CD4-positive, alpha-beta T cell treated with Interleukin-1 beta for 1 hour (primary cell): ENCODE data around the gene MYO3B.
"Not testable (repeated sequence)": the region's sequence is repeated elsewhere in the genome, so short reads cannot be mapped to it uniquely, and the experiment has no call there.

ENCODE experiments used
- DNase-seq, 2 donors: peaks; one replicate each; pipeline ENCODE4 v3.0.0-alpha.2; 2020 to 2022

MYO3B gene

DNA sequence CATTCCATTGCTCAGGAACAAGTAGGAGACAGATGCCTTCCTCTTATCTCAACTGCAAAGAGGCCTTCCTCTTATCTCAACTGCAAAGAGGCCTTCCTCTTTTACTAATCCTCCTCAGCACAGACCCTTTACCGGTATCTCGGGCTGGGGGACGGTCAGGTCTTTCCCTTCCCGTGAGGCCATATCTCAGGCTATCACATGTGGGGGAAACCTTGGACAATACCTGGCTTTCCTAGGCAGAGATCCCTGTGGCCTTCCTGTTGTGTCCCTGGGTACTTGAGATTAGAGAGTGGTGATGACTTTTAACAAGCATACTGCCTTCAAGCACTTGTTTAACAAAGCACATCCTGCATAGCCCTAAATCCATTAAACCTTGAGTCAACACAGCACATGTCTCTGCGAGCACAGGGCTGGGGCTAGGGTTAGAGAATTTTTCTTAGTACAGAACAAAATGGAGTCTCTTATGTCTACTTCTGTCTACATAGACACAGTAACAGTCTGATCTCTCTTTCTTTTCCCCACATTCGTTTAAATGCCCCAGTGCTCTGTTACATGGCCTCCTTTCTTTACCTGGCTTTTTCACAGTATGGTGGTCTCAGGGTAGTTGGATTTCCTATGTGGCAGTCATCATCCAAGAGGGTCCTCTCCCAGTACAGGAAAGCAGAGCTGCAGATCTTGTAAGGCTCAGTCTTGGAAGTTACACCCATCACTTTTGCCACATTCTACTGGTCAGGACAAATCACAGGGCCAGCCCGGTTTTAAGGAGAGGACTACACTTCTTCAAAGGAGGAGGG lies 86.0 kb downstream of the MYO3B start:
- DNase-seq, result not testable (repeated sequence)

DNA sequence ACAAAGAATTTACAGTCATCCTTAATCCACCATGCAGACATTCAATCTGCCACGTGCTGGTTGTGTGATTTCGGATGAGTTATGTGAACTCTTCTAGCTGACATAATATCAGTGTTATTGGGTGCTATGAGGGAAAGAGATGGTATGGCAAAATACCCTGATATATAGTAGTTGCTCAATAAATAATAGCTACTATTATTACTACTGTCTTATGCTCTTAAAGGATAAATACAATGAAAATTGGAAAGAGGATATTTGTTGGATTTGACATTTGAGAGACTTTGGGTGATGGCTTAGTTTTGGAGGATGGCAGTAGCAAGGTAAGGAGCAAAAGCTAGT lies 86.5 kb downstream of the MYO3B start:
- no peak for DNase-seq

DNA sequence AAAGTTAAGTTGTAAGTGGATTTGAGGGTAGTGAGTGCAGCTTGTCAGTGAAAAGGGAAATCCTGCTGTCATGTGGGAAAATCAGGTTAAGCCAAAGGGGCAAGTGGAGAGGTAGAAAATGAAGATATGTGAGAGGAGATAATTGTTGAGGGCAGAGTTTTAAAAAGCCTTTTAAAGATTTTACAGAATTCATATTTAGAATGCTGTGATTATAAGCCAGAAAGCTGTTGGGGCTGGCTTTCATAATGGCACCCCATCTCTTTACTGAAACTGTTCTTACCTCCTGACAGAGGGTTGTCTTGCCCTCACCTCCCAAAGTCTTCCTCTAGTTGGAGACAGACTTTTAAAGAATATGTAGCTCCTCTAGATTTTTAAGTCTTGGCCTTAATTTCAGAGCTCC lies 86.9 kb downstream of the MYO3B start:
- DNase-seq, result no peak

DNA sequence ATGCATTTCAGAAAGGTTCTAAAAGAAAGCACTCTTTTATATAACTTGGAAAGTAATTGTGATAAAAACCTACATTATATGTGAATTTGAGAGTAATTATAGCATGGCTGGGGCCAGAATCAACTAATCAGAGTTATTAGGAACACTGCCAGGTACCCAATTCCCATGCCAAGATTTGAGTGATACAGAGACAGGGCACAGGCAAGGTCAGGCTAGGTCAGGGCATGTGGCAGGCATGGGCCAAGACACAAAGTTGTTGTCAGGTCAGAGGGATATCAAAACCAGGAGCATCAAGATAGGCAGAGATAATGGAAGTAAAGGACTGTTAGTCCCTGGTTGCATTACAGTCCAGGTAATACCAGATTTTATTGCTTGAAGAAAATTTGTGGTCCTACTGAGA lies 87.4 kb downstream of the MYO3B start:
- DNase-seq, result no peak

DNA sequence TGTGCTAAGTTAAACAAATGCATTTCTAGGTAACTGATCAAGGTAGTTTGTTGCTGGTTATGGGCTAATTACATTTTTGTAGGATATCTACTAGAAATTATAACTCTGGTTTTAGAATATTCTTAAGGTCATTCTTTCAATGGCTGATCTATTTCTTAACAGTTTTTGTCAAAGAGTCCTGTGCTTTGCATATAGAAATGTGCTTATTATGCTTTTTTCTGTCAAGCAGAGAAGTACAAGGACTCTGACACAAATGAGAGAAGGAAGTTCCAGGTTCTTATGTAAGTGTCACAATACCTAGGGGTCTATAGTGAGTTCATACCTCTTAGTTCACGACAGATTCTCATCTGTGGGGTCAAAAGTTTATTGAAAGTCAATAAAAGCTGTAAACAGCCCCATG lies 88.4 kb downstream of the MYO3B start:
- no peak for DNase-seq

DNA sequence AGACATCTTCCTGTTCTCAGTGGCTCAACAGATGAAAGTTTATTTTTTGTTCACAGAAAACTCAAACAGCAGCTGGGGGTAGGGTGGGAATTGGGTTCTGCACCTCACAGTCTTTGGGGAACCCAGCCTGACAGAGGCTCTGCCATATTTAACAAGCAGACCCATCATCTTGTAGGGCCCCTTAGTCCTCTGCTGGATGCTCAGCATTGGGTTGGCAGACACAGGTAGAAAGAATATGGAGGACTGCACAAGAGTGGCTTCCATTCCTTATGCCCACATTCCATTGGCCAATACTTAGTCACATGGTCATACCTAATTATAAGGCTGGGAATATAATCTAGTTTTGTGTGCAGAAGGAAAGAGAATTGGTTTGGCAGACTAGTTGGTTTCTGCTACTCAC lies 89.1 kb downstream of the MYO3B start:
- no peak for DNase-seq

DNA sequence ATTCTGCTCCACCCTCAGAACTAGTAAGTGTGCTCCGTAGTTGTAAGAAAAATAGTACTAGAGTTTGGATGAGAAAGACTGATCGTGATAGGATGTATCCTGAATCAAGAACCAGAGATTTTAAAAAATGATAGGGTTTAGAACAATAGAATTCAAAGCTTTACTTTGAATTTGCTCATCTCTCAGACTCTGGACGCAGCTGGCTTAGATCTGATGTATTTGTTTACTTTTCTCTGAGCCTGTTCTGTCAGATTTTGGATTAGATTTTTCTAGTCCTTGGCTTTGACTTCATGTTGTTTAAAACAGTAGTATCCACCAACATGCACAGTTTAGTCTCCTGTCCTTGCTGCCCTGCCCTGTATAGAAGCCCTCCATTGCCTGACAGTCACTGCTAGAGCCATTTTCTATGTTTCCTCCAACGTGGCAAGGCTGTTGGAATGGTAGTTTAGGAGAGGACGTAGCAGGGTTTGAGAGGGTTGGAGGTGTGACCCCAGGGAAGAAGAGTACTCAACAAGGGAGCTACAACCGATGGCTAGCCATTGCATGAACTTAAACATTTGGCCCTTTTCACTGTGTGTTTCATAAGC lies 92.4 kb downstream of the MYO3B start:
- DNase-seq, result no peak

DNA sequence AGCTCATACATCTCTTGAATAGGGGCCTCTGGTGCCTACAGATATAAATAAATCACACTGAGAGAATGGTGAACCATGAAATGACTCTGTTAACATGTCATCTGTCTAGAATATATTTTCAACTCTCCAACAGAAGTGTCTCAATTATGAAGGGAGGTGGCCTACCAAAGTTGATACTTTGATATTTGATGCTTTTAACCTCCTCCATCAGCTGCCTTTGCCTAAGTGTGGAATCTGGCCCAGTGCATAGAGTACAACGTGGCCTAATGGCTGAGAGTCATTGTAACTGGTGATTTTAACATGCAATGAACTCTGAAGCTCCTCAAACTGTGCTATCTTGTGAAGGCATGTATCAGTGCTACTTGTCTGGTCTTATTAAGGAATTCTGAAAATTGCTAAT lies 93.4 kb downstream of the MYO3B start:
- no peak for DNase-seq

DNA sequence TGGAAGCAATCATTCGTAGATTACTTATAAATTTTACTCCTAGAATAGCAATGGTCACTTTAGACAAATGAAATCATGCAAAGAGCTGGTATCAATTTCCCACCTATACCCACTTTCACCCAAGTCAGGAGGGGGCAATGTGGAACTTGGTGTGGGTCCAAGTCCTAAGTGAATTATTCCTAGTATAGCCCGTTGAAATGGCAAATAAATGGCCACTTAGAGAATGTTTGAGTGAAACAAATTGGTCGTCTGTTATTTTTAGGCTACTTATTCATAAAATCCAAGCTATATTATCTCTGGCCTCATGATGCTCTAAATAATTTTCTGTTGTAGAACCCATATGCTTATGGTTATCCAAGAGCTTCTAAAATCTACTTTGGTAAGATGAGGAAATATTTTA lies 98.1 kb downstream of the MYO3B start:
- no peak for DNase-seq

DNA sequence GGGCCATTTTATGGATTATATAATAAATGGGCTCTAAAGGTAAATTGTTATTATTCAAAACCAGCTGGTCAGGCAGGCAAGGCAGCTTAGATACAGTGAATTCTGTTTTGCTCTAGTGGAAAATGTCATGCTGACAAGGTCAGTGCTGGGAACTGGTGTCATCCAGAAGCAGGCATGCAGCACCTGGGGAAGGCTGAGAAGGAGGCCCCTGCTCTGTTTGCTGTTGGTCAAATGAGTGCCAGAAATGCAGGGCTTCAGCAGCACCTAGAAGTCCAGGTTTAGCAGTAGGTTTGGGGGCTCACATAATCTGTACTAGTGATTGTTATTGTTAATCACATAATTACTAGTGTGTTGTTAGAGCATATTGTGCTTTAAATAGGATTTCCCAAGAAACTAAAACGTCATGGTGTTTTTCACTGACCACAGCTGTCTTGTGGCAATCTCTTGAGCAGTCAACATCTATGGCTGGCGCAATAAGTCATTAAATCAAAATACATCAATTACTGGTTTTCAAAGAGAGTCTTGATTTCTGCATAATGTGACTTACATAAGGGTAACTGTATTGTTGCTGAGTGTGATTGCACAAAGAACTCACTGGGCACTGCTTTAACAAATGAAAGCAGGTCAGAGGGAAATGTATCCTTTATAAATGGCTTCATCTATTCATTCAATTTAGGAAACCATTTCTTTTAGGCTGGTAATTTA lies 99.1 kb downstream of the MYO3B start:
- no peak for DNase-seq

DNA sequence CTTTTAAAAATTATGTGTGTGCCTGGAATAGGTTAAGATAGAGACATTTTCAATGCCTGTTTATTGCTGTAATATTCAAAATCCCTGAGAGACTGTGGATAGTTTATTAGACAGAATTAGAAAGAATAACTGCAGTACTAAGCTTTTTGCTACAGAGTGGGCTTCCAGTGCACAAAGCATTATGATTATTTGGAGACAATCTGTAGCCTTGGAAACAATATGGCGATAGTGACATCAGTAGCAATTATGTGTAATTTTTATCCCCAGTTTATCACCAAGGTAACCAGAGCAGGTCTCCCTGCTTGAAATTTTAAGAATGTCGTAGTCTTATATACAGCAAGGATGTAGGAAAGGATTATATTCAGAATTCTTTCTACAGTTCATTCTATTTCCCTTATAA lies 100.0 kb downstream of the MYO3B start:
- no peak for DNase-seq

DNA sequence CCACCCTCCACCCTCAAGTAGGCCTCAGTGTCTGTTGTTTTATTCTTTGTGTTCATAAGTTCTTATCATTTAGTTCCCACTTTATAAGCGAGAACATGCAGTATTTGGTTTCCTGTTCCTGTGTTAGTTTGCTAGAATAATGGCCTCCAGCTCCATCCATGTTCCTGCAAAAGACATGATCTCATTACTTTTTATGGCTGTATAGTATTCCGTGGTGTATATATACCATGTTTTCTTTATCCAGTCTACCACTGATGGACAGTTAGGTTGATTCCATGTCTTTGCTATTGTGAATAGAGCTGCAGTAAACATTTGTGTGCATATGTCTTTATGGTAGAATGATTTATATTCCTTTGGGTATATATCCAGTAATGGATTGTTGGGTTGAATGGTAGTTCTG lies 101.7 kb downstream of the MYO3B start:
- DNase-seq, result not testable (repeated sequence)

DNA sequence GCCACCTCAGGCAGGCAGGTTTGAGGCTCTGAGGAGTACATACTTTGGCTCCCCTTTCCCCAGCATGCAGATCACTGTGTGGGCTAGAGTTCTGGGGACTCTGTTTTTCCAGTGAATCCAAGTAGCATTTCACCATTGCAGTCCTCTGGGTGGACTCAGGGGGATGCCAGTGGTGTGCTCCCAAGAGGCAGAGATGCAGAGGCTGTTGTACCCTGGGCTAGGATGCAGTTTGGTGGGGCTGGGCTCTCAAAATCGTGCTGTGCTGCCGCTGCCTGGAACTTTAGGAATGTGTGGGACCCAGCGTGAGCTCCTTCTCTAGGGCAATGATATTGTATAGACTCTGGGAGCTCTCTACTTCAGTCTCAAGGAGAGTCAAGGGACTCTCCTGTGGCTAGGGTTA lies 104.9 kb downstream of the MYO3B start:
- DNase-seq, result no peak

DNA sequence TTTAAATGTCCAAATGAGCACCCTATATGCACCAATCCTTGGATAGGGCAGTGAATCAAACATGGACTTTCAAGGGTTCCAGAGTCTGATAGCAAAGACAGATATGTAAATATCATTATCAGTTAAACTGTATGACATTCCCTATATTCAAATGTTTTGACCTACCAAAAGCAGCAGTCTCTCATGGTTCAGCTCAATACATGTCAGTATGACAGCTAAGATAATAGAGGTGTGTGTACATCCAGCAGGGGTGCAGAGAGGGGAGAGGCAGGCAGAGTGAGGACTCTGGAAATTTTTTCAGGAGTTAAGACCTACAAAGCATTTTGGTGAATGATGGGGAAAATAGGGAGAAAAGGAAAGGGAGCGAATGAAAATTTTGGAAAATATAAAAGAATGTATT lies 106.3 kb downstream of the MYO3B start:
- no peak for DNase-seq

DNA sequence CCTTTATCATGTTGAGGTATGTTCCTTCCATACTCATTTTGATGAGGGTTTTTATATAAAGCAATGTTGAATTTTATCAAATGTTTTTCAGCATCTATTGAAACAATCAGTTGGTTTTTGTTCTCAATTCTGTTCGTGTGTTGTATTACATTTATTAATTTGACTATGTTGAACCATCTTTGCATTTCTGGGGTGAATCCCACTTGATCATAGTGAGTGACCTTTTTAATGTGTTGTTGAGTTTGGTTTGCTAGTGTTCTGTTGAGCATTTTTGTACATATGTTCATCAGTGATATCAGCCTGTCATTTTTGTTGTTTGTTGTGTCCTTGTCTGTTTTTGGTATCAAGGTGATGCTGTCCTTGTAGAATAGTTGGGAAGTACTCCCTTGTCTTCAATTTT lies 110.9 kb downstream of the MYO3B start:
- no peak for DNase-seq

DNA sequence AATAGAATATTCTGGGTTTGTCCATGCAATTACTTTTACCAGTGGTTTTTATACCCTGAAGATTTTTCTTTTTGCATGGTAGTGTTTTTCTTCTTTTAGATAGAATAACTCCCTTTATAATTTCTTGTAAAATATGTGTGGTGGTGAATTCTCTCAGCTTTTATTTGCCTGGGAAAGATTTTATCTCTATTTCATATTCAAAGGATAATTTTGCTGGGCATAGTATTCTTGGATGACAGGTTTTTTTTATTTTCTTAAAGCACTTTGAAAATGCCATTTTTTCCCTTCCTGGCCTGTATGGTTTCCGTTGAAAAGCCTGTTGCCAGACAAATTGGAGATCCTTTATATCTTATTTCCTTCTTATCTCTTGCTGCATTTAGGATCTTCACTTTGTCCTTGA lies 113.5 kb downstream of the MYO3B start:
- no peak for DNase-seq

DNA sequence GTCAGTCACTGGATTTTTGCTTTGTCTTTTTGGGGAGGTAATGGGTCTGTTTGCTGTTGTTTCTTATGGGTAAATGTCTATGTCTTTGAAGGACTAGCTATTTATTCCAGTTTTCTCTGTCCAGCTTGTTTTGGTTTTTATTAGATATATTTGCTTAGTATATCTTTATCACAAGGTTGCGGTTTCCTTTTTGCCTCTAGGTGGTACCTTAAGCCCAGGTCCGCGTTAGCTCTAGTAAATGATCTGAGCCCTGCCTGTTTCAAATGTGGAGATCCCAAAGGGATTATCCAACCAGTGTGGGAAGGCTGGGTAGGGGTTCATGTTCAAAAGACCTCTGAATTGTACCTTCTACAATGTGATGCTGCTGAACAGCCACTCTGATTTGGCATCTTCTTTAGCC lies 114.5 kb downstream of the MYO3B start:
- no peak for DNase-seq

DNA sequence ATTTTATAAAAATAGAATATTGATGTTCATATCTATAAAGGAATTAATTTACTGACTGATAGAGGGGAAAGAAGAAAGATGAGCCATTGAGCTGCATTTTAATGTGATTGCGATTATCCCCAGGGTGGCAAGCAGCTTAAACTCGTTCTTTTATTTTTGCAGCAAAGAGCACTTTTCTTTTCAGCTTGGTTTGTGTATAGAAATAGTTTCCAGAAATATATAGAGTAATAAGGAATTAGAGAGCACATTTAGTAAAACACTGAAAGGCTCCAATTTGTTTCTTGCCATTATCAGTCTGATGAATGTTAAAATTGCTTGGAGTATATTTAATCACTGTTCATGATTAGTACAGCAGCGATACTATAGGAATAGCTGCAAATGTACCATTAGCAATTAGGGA lies 119.5 kb downstream of the MYO3B start:
- no peak for DNase-seq

DNA sequence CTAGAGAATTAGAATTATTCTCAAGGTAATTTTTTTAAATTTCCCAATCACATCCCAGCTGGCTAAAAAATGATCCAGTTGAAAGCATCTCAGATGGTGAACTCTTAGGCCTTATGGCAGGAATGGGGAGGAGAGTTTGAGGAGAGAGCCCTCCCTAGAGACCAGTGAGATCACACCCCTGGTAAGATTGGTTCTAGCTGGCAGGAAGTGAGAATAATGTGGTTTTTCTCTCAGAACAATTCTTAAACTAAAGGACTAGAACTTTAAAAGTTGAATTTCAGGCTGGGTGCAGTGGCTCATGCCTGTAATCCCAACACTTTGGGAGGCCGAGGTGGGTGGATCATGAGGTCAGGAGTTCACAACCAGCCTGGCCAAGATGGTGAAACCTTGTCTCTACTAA lies 120.2 kb downstream of the MYO3B start:
- DNase-seq, result no peak

DNA sequence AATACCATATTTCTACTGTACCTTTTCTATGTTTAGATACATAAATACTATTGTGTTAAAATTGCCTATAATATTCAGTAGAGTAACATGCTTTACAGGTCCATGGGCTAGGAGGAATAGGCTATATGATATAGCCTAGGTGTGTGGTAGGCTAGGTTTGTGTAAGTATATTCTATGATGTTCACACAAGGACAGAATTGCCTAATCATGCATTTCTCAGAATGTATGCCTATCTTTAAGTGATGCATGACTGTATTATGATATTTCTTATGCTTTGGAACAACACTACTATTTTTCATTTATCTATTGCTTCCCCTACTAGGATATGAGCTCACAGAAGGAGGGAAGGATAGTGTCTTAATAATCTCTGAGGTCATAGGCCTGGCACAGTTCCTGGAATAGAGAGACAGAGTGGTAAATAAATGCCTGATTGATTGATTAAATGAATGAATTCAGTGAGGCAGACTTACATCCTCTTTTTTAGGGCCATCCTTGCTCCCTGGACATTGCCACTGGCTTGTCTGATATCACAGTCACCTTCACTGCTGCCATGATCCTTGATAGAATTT lies 121.0 kb downstream of the MYO3B start:
- no peak for DNase-seq

DNA sequence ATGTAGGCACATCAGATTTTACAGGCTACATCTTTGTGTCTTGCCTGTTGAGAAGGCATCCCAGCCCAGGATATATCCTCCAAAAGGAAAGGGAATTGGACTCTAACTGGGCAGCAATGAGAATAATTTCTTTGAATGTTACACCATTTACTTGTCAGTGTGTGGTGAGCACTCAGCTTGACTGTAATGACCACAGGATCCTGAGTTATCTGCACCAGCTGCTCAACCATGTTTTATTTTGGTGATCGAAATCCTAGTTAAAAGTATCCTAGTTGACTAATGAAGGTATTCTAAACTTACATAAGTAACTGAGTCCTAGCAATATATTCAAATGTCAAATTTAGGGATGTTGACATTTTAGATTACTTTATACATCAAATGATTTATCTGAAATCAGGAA lies 123.0 kb downstream of the MYO3B start:
- no peak for DNase-seq

DNA sequence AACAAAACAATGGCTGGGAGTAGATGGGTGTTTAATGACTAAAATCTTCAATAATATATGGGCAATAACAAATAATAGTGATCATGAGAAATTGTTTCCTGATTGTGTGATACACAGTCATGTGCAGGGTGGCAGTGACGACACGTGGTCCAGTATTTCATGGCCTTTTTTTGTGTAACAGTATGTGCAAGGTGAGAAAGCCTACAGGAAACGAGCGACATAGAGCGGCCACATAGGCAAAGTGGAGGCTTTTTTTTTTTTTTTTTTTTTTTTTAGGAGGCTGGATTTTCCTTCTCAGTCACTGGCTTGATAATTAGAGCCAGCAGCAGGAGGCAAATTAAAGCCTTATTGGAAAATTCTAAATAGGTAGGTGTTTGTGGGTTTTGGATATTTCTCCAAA lies 123.7 kb downstream of the MYO3B start:
- no peak for DNase-seq

DNA sequence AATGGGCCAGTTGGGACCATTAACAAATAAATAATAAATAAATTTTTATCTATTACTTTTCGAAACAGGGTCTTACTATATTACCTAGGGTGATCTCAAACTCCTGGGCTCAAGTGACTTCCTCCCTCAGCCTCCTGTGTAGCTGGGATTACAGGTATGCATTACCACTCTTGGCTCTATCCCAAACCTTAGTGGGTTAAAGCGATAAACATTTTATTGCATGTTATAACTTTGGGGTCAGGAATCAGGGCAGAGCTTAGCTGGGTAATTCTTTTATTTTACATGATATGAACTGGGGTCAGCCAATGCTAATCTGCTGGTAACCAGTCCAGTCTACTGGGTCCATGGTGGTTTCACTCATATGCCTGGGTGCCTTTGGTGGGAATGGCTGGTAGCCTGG lies 127.8 kb downstream of the MYO3B start:
- no peak for DNase-seq

DNA sequence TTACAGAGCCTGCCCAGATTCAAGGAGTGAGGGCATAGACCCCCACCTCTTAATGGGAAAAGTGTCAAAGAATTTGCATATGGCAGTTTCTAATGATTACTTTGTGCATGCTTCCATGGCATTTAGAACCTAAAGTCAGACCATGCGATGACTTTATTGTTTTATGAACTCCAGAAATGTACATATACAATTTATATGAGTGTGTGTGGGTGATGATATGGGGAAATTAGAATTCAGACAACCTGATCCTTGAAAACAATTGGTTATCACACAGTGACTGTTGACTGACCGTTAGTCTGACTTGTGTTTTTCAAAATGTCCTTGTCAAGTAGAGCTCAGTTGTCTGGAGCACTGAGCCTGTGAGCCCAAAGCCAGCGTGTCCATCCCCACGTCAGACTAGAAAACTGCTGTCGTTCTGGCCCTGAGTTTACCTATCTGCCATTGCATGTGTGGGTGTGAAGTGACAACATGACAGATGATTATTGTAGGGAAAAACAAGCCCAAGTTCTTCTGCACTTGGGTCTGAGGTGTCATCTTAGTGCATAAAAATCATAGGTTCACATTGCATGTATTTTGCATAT lies 128.4 kb downstream of the MYO3B start:
- DNase-seq, result no peak
